NCI-H1436 (cell line): ENCODE results near the gene ASB2.

Source experiments
- DNase-seq: peaks from one replicate; lab custom pipeline; 2025; lab: John Stamatoyannopoulos, UW

ASB2 gene

GRCh38 chr14:93926873-93927799, 49.2 kb downstream of the ASB2 start, which contains the start of gene FAM181A:
FAM181A (plus strand) TSS chr14:93927344; CDS start chr14:93928286, 942 bp downstream.
- no peak for DNase-seq

DNA sequence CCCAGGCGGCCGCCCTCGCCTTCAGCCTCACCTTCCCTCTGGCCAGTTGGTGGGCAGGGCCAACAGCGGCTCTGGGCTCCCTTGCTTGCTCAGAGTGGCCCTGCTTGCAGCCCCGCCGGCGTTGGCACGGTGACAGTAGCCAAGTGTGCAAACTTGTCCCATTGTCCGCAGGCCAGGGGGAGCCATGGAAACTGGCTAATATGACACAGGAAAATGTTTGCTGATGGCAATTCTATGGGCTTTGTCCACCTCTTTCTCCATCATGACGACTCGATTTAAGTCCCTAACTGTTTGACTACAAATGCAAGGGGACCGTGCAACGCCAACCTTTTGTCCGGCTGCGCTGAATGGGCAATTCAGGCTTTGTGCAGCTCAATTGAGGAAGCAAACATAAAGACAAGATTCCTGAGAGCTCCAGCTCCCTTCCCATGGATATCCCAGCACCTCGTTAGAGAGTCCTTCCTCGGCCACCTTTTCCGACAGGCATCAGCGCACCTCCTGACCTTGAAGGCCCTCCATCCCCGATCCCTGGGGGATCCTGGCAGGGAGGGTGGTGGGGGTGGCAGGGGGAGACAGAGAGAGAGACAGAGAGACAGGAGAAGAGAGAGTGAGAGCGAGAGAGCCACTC, 50.0 kb downstream of the ASB2 start:
- no peak for DNase-seq

GRCh38 chr14:93925374-93925895, 50.9 kb downstream of the ASB2 start:
- no peak for DNase-seq

DNA sequence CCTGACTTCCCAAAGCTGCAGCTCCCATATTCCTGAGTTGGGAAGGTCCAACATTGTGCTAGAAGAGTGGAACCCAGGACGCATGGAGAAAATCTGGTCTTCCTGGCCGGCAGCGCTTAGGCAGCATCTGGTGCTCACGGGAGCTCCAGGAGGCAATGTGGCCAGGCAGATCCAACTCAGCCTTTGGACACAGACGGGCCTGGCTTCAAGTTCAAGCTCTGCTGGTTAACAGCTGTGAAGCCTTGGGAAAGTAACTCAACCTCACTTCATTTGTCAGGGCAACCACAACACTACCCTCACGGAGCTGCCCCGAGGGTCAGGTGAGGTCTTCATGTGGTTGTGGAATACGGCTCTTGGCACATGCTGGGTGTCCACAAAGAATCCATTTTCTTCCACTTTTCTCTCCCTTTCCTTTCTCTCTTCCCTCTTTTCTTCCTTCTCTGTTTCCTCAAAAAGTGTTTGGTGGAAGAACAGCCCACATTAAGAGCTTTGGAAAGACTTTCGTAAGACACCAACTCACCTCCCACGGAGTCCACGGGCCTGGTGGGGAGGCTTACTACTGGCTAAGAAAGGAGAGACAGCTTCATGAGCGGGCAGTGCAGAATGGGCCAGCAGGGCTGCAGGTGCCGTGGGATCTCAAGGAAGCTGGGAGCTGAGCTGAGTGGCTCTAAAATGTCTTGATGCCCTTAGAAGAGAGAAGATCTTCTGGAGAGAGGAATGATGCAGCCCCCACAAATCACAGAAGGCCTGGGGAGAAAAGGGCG, 51.6 kb downstream of the ASB2 start:
- DNase-seq = no peak

GRCh38 chr14:93923626-93924025, 52.7 kb downstream of the ASB2 start:
- no peak for DNase-seq

DNA sequence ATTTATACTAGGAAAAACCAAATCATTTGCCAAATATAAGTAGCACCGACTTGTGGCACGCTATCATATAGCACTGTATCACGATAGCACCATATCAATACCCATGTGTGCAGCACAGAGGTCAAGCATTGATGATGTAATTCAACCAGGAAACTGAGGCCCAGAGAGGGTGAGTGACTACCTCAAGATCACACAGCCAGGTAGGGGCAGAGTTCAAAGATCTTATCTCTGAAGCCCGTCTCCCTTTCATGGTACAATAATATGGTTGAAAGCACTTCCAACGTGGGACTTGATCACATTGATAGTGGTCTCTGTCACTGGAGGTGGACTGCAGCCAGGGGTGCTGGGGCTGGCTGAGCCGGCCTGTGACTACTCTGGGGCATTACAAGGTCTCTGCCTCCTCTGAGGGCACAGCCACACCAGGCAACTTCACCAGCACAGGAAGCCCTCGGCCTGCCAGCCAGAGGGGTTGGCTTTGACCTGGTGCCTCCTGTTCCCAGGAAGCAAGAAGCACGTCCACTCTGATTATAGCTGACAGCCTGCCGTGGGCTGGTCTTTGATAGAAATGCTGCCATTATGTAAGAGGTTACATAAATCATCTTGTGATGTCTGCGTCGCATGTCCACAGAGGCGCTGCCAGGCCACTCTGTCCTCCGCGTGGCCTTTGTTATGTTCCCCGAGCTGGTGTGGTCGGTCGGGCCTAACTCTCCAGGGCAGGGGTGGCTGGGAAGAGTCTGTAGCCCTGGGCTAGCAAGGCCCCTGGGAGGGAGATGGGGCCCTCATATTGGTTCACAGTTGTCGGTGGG, 55.2 kb downstream of the ASB2 start:
- DNase-seq = no peak

DNA sequence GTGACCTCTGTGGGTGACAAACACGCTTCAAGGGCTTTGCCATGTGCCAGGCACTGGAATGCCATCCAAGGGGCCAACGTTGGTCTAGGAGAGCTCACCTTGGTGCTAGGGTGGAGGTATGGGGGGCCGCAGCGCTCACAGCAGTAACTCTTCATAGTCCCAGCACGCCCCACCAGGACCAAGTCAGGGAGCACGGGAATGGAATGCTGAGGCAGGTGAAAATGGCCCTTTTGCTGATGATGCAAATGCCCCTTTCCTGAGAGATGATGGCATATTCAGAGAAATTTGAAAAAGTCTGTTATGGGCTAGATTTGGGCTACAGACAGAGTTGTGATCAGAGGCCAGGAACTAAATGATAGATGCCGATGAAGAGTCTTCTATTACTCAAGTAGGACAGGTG, 59.2 kb downstream of the ASB2 start:
- no peak for DNase-seq

DNA sequence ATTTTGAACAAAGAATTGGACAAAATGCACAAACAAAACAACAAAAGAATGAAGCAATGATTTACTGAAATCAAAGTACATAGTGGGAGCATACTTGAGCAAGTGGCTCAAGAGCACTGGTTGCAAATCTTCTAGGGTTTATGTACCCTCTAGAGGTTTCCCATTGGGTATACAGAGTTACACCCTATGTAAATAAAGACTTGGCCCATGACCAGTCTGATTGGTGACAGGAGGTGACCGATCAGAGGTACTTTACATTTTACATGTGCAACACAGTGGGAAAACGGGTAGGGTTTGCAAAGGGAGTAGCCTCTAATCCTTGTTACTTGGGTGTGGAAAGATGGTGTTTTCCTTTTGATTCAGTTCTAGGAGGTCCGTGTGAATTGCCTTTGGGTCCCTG, 59.9 kb downstream of the ASB2 start:
- no peak for DNase-seq

DNA sequence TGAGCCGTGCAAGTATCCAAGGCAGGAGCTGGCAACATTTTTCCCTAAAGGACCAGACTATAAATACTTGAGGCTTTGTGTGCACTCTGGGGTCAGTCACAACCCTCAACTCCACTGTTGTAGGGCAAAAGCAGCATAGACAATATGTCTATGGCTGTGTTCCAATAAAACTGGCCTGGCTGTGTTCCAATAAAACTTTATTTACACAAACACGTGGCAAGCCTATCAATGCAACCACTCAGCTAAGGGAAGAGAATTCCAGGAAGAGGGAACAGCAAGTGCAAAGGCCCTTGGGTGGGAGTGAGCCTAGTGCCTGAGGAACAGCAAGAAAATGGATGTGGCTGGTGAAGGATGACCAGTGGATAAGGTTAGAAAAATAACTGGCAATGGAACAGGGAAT, 60.6 kb downstream of the ASB2 start:
- no peak for DNase-seq

- no peak for DNase-seq
These were observed 61.2 kb downstream of the ASB2 start for GRCh38 chr14:93915070-93915705.

DNA sequence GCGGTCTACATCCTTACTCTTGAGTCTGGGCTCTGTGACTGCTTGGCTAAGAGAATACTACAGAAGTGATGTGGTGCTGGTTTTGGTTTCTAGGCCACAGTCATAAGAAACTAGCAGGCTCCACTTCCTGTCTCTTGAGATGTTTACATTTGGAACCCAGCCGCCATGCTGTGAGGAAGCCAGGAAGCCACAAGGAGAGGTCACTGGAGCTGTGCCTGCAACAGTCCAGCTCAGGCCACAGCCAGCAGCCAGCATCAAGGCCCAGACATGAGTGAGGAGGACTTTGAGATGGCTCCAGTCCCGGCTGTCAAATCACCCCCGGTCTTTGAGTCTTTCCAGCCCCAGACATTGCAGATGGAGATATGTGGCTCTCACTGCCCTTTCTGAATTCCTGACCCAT, 62.1 kb downstream of the ASB2 start:
- DNase-seq = no peak

DNA sequence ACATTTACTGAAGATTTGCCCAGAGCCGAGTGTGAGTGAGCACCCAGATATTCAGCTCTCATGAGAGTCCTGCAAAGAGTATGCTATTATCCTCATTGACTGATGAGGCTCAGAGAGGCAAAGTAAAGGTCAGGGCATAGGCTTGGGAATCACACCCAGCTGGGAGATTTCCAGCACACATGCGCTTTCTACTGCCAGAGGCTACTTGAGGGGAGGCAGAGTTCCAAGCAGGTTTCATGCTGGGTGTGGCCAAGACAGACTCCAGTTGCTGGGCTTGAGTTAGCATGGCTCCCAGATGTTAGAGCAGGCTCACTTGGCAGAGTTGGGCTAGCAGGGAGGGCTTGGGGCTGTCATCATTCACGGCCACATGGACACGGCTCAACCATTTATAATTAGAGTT, 63.6 kb downstream of the ASB2 start:
- no peak for DNase-seq

DNA sequence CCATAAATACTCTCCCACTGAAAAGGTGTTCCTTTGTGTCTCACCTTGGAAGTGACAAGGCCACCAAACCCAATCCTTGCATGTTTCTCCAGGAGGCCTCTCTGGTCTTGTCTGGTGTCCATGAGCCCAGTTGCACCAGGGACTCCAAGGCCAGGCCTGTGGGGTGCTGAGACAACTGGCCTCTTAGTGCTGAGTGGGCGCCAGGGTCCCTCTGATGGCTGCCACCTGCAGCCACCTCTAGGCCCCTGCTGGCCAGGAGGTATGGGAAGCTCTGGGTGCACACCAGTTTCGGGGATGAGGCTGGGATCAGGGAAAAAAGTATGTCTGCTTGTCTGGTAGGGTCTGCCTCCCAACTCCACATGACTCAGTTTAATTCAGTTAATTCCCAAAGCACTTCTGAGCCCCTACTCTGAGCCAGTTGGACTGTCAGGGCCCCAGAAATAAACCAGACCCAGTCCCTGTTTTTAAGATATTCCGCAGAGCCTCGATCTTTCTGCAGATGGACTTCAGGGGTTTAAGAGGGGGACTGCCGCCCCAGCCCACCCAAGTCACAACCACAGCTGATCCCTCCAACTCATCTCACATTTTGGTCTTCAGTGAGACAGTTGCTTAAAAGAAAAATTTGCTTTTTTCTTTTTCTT, 64.3 kb downstream of the ASB2 start:
- no peak for DNase-seq

DNA sequence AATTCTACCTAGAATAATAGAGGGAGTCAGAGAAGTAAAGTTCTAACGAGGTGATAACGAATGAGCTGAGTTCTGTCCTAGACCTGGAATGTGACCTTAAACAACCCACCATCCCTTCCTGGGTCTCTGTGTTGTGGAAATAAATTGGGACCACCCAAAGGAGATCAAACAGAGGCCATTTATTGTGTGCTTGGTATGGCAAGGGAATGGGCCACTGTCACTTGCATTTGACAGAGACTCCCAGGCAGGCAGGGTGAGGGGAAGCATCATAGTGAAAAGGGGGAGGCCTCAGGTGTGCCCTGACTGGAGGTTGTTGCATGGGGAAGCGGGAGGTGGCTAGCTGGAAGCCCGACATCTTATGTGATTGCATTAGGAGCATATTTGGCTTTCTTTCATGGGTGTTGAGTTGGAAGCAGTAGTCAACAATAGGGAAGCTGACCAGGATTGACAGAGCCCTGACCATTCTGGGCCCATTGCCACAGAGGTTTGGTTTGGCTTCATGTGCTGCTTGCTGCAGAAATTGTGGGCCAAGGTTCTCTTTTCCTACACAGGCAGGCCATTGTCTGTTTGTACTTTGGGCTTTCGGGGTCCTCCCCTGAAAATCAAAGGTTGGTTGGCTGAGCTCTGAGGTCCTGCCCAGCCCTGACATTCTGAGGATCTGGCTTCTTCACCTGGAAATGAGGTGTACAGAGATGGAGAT, 66.8 kb downstream of the ASB2 start:
- DNase-seq = no peak

DNA sequence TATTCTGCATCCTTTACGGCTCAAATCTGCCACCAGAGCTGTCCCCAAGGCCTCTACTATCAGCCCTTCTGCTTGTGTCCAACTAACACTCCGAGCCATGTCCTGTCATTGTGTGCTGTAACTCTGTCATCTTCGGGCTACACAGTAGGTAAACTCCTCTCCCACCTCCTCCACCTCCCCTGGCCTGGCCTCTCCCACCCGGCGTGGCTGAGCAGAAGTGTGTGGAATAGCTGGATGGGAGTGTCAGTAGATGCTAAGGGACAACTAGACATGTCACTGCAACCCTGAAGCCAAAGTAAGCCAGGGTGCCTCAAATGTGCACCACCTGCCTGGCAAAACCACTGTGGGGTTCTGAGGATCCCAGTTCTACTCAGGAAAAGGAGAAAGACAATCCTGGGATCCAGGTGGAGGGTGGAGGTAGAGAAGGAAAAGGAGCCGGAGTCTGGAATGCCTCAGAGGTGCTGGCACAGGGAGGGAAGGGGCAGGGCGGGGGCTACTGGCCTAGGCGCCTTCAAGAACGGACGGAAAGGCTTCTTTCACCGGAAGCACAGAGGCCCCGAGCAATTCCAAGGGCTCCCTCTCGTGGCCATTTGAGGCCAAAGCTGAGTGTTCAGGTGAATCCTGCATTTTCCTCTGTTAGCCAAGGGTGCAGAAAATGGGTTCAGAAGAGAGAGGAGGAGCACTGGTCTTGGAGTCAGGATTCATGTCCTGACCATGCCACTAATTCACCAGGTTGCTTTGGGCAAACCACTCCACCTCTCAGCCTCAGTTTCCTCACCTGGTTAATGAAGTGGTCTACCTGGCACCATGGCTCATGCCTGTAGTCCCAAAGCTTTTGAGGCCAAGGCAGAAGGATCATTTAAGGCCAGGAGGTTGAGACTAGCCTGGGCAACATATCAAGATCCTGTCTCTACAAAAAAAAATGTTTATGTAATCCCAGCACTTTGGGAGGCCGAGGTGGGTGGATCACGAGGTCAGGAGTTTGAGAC, 69.7 kb downstream of the ASB2 start:
- peak; percentile 9 for DNase-seq

GRCh38 chr14:93905623-93906022, 70.7 kb downstream of the ASB2 start:
- DNase-seq = no peak

DNA sequence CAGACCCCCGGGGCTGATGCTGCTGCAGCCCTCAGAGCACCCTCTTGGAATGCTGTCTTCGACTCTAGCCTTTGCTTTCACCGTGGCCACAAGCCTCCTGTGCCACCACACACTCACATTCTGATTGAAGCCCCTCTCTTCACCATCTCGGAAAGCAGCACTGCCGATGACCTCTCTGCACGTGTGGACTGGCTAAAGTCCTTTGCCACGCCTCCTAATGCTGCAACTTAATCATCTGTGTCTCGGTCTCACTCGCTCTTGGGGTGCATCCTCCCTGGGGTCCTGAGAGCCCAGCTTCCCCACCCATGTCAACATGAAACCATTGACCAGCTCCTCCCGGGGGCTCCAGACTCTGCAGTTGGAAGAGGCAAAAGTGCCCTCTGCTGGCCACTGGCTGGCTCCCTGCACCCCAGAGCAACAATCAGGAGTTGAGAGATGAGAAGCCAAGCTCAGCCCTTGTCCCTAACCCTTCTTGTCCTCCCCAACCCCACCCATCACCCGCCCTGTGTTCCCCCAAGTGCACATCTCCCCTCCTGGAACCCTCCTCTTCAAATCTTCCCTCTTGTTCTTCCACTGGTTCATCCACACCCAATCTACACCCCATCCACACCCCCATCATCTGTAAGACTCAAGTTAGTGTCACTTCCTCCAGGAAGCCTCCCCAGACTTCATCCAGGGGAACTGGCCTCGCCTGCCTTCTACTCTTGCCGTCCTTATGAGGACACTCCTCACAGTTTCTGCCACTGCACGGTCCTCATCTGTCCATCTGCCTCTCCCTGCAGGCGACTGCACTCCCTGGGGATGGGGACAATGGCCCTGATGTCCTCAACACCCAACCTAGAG, 72.8 kb downstream of the ASB2 start:
- no peak for DNase-seq
